SIG-M5 treated with dmso at 0.1 percent for 504 hours (cell line): ENCODE results near the gene AOAH.
"Not testable (repeated sequence)": the region's sequence is repeated elsewhere in the genome, so short reads cannot be mapped to it uniquely, and the experiment has no call there.

Experiments
- DNase-seq: peaks from one replicate; lab custom pipeline; 2025; ENCODE audit not compliant: unreplicated experiment; lab: John Stamatoyannopoulos, UW

Gene AOAH

DNA sequence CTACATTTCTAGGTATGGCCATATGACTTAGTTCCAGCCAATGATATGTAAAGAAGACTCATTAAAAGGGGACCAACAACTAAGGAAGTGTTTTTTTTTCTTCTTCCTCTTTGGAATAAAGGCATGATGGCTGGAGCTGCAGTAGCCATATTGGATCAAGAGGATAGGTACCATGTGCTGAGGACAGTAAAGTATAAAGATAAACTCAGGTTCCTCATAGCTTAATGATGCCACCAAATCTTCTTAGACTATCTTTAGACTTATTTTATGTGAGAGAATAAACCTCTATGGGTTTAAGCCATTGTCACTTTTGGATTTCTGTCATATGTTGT lies 249.3 kb downstream of the AOAH start:
- no peak for DNase-seq

DNA sequence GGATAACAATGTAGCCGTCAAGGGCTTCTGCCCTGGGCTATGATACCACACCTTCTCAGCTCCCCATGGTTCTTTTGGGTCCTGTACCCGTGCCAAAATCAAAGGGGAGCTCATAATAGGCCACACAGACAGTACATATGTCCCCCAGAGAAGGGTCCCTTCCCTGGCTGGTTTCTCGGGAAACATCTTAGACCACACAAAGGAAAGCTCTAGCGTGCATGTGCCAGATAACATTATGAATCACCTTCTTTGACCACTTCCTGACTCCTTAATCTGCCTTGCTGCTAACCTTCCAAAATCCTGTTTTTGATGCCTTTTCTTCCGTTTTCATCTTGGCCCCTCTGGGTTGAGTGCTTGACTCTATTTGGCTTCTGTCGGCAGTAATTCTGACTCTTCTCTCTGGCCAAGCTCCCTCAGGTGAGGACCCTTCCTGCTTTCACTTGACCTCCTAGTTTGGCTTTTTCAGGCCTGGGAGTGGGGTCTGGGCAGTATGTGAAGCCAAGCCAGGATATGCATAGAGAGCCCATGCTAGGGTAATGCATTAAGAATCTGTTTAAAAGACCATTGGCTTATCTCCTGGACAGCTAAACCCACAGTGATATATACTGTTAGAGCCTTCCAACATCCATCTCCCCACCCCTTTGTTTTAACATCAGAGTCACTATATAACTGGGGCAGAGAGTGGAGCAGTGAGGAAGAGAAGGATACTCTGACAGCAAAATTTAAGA lies 249.8 kb downstream of the AOAH start:
- DNase-seq: no peak

DNA sequence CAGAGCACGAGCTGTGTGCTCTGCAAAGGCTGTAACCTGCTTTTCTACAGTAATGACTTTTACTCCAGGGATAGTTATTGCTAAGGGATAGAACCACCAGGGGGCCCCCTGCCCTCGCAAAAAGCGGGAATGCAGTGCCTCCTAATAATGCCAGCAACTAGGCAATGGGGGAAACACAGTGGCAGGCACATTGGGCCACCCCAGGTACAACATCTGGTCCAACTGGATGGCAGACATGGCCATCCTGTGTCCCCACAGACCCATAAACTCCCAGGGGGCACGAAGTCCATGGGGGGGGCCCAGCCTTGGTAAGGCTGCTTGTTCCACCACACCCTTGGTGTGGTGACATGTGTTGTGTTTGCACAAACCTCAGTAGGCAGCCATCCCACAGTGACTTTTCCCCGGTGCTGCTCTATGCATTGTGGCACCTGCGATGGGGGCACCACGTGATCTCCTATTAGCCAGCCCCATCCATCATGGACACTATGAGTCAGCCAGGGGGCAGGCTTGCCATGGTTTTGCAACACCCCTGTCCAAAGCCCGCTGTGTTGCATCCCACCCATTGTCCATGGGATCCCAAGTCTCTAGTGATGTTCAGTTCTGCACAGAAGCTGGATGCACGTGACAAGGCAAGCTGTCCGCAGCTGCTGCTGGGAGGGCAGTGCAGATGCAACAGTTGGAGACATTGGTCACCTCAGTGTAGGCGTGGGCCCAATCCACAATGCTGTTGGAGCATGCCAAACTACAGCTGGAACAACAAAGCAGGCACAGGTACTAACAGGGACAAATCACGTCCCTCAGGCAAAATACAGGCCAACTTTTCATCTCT lies 250.6 kb downstream of the AOAH start:
- peak; percentile 20 for DNase-seq

DNA sequence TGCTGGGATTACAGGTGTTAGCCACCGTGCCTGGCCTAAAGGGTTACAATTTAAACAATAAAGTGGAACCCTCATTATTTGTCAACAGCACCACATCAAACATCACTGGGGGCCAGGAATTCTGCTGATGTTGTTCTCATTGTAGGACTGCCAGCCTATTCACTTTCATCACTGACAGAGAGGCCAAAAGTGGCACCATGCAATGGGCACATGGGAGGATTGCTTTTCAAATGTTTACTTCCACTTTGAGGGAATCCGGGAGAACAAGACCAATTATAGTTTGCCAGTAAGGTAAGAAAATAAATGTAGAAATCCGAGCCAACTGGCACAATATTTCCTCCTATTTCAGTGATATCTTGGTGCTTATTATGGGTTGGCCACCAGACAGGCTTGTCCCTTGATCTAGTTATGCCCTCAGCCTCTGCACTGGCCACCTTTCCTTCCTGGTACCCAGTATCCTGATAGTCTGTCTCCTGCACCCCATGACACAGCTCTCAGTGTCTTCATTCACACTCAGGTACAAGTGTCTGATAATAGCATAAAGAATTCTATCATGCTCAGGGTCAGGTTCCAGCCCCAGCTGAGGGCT lies 252.1 kb downstream of the AOAH start:
- no peak for DNase-seq

DNA sequence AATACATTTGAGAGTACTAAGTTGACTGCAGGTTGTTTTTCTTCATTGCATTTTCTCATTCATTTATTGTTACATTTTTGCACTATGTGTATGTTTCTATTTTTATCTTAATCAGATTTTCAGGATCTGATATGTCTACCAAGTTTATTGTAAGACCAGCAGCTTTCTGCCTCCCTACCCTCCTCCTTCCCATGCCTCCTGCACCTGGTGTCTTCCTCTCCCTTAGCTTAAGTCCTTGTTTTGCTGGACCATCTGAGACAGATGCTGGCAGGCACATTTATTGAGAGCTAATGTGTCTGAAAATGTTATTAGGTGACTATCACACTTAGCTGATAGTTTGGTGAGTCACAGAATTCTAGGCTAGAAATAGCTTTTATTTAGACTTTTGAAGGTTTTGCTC lies 255.1 kb downstream of the AOAH start:
- DNase-seq: no peak

DNA sequence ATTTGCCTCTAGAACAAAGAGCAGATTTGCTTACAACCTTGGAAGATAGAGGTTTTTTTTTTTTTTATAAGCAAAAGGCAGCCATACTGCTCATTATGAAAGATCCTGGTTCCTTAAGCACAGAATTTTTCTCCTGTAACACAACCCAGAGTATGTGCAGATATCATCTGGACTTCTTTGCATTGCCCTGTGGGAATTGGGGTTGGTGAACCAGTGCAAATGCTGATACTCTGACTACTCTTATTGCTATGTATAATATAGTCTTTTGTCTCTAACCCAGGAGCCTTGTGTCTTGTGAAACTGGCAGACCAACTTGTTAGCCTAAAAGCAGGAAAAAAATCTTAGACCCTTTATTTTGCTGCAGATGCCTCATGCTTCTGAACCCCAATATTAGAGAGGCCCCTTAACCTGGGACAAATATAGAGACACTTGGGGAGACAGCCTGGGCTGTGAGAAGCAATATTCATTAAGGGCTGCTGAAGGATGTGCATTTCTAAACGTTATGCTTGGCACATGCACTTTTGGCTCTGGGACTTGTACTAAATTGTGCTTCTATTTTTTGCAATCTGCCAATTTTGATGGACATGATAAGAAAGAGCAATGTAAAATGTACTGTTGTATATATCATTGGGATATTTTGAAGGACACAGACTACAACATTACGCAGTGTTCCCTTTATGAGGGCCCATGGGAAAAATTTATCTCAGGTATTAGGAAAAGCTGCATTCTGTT lies 255.8 kb downstream of the AOAH start:
- DNase-seq: no peak

DNA sequence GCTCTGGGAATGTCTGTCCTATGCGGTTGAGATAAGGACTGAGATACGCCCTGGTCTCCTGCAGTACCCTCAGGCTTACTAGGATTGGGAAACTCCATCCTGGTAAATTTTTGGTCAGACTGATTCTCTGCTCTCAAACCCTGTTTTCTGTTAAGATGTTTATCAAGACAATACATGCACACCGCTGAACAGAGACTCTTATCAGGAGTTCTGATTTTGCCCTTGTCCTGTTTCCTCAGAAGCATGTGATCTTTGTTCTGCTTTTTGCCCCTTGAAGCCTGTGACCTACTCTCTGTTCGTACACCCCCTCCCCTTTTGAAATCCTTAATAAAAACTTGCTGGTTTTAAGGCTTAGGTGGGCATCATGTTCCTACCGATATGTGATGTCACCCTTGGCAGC lies 258.3 kb downstream of the AOAH start:
- not testable (repeated sequence) for DNase-seq

DNA sequence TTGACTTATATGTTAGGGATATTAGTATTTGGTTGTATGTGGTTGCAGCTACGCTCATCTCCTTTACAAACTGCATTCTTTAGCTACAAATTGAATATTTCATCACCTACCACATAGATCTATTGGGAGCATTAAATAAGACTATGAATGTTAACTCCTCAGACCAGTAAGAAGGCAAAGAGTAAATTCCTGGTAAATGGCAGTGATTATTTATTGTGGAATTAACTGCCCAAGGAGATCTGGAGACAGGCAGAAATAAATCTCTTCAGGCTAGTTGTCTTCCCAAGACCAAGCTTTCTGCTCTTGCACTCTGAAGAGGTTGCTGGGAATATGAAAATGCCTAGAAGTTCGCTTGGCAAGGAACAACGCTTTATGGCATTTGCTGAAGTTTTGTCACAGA lies 260.0 kb downstream of the AOAH start:
- no peak for DNase-seq
